ENCODE results near the gene TTLL11.

The TTLL11 gene

DNA sequence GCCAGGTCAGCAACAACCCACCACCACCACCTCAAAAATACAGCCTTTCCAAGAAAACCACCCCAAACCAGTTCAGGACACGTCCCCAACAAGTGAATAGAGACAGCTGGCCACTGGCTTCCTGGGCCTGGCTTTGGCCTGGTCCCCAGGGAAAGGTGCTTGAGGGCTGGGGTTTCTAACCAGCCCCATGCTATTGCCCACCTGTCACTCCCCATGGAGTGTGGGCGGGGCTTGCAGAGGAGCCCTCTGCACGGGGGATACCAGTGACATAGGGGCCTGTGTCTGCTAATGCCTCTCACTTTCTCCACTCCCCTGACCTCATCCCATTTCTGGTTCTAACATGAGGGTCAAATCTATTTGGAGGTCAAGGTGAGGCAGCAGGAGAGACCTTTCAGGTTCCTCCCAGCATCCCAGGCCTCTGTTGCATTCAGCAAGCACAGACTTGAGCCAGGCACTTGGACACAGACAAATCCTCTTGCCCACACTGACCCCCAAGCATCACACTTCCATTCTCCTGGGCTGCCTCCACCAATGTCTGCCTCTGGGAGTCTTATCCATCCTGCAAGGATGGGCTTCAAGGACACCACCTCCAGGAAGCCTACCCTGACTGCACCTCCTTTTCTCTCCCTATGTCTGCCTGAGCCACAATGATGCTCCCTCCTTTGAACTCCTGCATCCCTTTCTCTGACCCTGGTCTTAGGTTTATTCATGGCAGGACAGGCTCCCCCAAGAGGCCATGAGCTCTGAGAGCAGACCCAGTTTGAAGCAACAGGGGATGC lies 16.1 kb upstream of the TTLL11 start:
- no peak for DNase-seq

DNA sequence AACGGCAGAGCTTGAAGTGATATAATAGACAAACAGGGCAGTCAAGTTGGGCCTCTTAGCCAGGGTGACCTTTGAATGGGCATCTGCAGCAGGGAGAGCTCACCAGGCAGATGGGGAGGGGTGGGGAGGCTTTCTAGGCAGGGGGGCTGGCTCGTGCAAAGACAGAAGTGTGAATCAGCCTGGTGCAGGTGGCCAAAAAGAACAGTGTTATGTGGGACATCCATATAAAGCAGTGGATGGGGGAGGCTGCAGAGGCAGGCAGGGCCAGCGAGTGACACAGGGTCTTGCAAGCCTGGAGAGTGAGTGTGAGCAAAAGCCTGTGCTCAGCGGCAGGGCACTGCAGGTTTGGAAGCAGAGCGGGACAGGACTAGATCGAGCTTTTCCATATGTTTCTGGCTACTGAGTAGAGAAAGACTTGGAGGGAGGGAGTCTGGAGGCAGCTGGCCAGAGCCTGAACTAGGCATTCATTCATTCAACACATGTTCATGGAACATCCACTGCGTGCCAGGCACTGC lies 14.2 kb upstream of the TTLL11 start:
- DNase-seq: no peak

DNA sequence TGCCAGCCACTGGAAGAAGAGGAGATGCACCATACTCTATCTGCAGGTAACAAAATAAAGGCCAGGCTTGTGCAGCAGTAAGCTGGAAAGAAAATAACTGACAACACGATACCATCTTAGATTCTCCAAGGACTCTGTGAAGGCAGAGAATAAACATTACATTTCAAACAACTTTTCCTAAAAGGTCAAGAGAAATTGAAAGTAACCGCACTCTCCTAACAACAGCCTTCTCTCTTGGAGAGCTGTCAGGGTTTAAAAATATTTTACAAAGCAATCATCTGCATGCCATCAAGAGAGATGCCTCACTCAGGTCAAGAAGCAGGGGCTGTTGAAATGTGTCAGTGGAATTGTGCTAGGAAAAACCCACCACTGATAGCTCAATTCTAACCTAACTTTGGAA lies 13.5 kb upstream of the TTLL11 start:
- DNase-seq: no peak

DNA sequence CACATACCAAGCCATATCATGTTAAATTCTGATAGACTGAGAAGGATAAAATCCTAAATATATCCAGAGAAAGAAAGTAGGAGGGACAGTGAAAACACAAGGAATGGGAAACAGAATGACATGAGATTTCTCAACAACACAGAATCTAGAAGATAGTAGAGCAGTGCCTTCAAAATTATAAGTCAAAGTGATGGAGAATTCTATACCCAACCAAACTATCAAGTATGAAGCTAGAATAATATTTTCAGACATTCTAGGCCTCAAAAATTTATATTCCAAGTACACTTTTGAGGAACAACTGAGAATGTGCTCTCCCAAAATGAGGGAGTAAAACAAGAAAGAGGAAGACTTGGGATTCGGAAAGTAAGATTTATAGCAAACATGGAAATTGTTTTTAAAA lies 10.9 kb upstream of the TTLL11 start:
- no peak for DNase-seq

DNA sequence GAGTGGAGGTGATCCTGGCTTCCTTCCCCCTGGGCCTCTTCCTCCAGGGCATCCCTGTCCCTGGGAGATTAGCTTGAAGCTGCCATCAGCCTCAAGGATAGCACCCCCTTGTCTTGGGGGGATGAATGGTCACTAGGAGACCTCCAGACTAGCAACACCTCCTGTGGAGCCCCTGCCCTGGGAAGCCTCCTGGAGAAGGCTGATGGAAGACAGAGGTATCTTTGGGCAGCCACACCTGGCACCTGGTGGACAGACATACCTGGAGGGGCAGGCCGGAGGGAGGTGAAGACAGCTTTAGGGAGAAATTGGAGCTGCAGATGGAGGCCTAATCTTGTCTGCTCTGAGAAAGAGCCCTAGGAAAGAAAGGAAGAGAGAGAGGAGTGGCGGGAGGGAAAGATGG lies 9.0 kb upstream of the TTLL11 start:
- DNase-seq: no peak

DNA sequence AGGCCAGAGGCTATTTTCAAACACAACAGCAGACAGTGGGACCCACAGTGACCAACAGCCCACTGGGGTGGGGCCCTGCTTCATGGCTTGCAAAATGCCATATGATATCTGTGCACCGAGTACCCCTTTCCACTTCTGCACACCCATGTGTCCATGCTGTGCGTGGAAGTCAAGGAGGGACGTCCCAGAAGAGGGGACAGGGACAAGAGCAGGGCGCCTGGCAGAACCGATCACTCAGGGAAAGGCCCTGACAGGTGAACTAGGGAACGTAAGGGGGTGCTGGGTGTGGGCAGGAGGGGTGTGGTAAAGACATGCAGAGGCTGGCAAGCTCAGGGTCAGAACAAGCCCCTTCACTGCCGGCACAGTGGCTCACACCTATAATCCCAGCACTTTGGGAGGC lies 7.6 kb upstream of the TTLL11 start:
- no peak for DNase-seq

DNA sequence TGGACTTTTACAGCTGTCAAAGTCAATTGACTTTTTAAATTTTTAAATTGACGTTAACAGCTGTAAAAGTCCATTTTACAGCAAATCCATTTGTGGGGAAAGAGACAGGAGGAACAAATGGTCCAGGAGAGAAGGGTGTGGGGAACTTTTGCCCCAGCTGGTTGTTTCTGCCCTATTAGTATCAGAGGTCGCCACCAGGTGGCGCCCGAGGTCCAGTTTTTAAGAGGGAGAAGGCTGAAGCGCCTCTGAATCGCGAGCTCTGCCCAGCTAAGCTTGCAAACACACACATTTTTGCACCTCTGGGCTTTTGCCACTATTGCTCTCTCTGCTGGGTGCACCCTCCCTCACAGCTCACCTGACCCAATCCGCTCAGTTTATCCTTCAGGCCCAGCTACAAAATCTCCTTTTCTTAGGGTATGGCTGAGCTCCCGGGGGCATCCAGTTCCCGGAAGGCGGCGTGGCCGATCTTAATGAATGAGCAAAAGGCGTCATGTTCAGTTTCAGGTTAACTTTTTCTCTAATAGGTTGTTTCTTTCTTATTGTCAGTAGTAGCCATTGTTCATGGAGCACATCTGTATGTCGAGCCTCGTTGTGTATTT lies 6.3 kb upstream of the TTLL11 start:
- peak; percentile 69 for DNase-seq

DNA sequence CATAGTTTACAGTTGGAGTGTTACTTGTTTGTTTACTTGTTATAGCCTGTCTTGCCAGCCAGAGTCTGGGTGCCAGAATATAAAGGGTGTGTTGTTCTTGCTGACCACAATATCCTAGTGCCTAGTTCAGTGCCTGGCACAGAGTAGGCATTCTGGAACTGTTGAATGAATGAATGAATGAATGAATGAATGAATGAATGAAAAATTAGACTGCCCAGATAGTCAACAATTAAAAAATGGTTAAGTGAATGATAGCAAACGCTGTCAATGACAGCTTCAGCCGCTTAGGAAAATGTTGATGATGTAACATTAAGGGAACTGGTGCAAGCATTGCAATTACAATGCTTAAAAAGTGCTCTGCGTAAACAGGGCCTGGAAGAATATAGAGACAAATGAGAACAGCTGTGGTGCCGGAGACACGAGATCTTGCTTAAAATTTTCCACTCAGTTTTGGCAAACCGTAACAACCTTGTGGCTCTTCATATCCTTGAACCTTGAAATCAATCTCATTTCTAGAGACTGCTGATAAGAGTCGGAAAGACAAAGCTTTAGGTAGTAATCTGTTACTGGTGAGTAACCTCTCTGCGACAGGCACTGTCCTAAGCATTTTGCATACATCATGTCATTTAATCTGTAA lies 4.7 kb upstream of the TTLL11 start:
- no peak for DNase-seq

DNA sequence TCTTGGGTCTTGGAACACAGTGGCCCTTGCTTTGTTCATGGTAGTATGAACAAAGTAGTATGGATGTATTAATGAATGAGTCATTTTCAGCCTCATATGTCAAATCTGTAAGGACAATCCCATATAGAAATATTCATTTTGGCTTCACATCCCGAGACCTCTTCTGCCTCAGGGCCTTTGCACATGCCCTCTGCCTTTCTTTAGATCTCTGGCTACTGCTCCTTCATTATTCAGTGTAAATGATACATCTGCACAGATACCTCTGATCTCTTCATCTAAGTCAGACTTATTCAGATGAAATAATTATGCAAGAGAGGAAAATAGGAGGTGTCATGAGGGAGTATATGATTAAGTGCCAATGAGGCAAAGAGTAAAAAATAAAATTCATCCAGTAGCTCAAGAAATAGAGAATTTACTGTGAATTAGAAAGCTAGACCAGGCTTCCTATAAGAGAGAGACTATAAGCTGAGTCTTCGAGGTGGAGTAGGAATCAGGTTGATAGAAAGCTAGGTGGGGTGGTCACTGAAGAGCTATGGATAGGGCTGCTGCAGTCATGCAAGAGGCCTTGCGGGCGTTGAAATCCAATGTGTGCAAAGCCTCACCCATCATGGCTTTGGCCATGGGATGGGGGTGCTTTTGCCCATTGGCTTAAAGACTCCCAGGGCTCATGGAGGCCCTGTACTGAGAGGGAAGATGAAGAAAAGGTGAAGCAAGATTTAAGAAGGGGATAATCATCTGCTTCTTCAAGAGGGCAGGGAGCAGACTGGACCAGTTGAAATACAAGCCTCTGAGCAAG lies 3.7 kb upstream of the TTLL11 start:
- DNase-seq: no peak

DNA sequence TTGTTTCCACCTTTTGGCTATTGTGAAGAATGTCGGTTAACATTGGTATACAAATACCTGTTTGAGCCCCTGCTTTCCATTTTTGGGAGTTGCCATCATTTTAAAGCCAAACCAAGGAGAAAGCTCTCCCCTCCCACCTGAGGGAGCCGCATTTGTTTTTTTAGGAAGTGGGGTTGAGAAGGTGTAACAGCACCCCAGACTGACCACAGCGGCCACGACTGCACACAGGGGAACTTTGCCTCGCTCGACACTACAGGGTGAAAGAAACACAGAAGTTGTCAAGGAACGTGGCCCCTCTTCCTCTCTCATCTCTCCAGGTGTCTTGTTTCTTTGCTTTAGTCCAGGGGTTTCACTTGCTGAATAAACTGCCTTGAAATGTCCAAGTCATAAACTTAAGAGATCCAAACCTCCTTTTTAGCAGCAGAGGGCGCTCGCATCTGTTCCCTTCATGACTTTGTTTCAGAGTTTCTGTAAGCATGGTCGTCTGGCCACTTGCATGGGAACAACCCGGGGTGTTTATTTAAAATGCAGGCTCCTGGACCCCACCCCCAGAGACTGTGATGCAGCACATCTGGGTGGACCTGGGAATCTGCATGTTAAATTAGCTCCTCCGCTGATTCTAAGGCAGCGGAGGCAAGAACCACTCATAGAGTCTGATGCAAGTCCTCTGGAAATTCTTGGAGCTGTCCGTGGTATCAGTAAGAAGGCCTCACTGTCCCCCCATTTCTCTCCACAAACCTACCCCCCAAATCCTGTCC lies 2.1 kb upstream of the TTLL11 start:
- no peak for DNase-seq

DNA sequence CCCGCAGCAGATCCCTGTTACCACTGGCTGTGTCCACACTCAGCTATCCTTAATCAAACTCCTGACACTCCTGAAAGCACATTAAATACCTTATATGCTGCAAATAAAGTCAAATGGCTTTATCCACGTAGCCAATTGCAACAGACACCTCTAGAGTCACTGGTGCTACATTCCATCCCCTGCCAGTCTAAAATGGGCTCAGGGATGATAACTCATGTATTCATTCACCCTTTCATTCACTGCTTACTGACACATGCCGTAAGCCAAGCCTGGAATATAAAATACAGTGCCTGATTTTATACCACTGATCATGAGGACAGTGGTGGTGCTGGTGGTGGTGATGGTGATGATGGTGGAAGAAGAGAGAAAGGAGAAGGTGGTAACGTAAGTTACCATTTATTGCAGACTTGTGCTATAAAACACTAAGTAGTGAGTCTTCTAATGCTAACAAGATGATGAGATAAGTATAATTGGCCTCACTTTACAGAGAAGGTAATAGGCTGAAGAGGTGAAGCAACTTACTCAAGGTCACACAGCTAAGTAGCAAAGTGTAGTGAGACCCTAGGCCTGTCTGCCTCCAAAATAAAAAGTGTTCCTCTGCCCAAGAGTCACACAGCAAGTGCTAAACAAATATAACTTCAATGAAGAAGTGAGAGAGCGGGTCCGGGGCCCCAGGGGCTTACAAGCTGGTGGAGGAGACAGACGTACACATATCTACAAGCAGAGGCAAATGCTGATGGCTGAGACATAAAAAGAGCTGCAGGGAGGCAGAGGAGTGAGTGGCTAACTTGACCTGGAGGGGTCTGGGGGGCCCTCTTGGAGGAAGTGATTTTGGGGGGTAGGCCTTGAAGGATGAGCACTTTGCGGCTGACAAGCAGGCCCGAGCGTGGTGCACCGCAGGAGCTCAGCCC lies 1.2 kb downstream of the TTLL11 start:
- no peak for DNase-seq

DNA sequence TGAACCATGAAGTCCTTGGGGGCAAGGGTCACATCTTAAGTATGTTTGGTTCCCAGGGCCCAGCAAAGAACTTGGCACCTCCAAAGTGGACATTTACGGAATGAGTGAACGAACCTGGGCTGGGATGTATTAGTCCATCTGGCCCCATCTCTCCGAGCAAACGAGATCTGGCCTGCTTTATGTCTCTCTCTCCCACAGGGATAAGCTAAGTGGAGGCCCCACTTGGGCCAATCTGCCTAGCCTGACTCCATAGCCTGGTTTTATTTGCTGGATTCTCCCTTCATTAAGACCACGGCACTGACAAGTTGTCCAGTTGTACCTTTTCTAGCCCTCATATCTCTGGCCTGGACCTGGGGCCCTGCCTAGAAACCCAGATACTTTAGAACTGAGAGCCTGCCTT lies 2.1 kb downstream of the TTLL11 start:
- DNase-seq: no peak

DNA sequence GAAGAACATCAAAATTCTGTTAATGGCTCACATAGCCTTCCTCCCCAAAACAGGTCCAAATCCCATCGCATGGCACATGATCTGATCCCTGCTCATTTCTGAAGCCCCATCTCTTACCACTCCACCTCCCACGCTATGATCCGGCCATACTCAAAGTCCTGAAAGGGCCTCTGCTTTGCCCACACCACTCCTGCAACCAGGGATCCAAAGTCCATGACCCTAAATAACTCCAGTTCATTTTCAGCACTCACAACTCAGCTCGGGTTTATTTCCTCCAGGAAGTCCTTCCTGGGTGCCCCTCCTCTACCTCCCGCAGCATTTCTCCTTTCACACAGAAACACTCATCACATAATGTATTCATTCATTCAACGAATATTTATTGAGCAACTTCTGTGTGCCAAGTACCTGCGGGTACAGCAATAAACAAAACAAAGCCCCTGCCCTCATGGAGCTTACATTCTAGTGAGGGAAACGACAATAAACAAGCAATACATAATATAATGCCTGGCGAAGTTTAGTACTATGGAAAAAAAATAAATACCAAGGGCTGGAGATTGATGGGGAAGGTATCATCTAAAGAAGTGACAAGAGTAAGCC lies 2.7 kb downstream of the TTLL11 start:
- no peak for DNase-seq

DNA sequence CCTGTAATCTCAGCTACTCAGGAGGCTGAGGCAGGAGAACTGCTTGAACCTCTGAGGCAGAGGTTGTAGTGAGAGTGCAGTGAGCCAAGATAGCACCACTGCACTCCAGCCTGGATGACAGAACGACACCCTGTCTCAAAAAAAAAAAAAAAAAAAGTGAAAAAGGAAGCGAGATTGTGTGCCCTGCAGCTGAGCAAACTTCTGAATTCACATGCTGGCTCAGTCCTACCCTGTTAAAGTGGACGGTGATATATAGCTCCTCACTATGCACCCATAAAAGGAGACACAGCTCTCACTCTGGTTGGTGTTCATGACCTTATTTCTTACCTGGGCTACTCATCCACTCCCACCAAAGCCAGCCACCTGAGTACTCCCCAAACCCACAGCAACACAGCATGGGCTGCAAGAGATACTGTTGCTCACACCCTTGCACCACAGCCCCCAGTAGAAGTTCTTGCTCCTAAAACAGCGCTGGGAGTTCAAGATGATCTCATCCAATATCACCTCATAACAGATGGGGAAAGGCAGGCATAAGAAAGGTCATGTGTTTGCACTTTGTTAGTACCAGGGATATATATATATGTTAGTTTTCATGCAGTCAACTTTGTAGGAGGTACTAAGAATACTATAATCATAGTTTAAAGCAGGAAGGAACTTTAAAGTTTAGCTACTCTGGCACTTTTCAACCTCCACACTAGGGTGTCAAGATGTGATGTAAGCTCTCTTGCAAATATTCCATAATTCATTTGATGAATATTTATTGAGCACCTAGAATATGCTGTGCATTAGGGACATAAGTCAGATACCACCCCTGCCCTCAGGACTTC lies 4.0 kb downstream of the TTLL11 start:
- no peak for DNase-seq

DNA sequence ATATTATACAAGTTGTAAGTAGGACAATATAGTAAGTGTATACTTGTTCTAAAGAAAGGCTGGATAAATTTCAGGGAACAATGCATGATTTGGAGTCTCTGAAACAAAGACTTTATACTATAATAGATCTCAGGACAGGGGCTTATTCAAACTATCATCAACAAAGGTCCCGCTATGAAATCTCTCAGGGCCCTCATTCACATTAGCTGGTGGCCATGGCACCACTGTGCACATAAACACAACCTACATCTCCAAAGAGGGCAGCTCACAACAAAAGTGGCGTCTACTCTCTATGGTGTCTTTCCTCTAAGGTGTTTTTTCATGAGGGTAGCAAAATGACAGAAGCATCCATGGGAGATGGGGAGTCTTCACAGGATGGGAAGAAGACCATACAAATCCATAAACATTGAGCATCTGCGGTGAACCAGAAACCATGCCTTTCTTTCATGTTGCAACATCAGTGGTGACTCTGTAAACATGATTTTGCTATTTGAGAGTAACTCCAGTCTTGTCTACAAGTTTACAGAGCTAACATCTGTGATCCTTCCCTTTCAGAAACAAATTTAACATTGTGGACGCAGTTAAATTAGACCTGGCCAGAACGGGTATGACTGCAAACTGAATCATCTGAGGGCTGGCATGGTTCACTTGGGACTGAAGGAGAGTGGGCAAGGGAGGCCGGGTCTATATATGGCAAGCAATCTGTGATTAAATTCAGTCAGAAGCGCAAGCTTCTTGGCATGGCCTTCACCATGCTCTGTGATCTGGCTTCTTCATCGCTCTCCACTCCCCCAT lies 5.5 kb downstream of the TTLL11 start:
- no peak for DNase-seq

DNA sequence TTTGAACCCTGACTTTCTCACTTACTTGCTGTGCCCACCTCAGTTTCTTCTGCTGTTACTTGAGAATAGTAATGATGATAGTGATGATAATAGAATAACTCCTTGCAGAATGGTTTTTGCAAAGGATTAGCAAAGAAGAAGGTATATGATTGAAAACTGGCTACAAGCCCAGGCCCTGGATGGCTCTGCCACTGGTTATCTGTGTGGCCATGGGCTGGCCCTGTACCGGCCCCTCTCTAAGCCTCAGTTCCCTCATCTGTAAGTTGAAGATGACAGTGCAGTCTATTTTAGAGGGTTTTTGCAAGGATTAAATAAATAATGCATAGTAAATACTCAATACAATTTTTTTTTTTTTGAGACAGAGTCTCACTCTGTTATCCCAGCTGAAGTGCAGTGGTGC lies 6.2 kb downstream of the TTLL11 start:
- no peak for DNase-seq

DNA sequence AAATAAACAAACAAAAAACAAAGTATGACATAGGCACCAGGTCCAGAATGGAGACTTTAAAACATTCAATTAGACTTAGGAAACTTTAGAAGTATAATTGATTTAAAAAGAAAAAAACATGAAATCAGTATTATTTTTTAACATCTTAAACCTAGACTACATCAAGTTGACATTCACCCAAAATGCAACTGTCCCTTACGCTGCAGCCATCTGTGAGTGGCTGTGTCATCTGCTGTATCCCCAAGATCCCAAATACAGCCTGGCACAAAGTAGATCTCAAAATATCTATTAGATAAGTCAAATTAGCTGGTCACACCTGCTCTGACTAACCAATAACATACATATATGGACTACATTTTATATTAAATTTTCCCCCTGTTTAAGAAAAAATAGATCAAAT lies 7.8 kb downstream of the TTLL11 start:
- DNase-seq: no peak

DNA sequence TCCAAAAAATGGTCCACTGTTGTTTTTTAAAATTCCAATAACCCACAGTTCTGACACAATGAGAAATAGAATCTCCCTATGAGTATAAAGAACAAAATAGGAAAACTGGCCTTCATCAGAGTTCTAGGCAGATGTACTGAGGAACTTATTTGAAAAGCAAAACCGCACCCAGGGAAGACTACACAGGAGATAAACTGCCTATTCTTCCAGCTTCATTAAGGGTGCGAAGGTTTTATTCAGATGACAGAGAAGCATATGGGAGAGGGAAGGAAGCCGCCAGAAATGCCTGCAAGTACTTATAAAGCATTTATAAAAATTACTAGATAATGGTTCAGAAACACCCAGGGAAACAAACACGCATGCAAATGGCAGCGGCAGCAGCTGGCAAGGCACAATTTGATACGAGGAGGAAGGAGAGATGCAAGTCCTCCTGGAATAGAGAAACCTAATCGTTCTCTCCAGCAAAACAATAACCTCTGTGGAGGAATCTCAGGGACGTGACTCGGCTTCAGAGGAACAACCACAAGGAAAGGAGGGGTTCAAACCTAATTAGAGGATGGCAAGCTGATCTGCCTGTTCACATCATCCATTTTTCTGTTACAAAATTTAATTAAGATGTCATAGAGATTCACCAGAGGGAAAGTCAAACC lies 9.0 kb downstream of the TTLL11 start:
- DNase-seq: no peak

DNA sequence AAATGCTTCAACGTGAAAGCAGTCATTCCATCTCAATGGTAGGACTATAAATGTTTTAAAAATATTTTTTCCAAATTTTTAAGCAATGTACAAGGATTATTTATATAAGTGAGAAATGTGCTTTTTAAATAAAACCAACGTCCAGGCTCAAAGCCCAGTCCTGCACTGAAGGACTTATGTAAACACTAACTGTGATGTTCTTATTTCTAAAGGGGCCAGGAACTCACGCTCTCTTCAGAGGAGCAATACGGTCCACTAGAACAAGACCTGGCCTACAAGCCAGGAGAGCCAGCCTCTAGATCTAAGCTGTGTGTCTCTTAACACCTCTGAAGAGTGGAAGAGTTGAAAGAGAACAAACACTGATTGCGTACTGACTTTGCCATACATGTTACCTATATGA lies 12.1 kb downstream of the TTLL11 start:
- no peak for DNase-seq
